GM21423 (cell line): ENCODE data around the gene DNAH14.
"Not testable (repeated sequence)": the region's sequence is repeated elsewhere in the genome, so short reads cannot be mapped to it uniquely, and the experiment has no call there.

ENCODE experiments used
- ATAC-seq: cut with Tn5 transposase; IDR thresholded peaks from one replicate; pipeline ENCODE4 v1.9.1; 2021; ENCODE audit warnings: mild to moderate bottlenecking, moderate library complexity; ENCODE audit not compliant: unreplicated experiment

The DNAH14 gene

GRCh38 chr1:225143001-225143400 lies 213.5 kb downstream of the DNAH14 start:
- no peak for ATAC-seq

GRCh38 chr1:225146478-225146877 lies 217.0 kb downstream of the DNAH14 start:
- no peak for ATAC-seq

GRCh38 chr1:225147791-225148190 lies 218.3 kb downstream of the DNAH14 start:
- ATAC-seq, result not testable (repeated sequence)

- no peak for ATAC-seq
Measured at GRCh38 chr1:225152061-225152460, 222.6 kb downstream of the DNAH14 start.

DNA sequence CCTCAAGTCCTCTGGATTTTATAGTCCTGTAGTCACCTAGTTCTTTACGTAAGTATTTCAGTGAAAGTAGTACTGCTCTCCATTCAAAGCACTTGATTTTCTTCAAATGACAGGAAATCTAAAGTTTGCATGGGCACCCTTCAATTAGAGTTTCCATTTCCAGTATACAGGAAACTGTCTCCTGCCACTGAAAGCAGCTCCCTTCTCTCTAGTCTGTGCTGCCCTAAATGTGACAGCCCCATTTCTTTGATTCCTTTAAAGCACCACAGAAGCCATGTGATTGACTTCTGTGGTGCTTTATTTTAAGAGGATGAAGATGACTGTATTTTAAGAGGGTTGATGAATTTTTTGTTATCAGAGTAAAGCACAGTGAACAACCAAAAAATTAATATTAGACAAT lies 226.1 kb downstream of the DNAH14 start:
- ATAC-seq, result no peak

- no peak for ATAC-seq
Measured at GRCh38 chr1:225156254-225156653, 226.8 kb downstream of the DNAH14 start.

DNA sequence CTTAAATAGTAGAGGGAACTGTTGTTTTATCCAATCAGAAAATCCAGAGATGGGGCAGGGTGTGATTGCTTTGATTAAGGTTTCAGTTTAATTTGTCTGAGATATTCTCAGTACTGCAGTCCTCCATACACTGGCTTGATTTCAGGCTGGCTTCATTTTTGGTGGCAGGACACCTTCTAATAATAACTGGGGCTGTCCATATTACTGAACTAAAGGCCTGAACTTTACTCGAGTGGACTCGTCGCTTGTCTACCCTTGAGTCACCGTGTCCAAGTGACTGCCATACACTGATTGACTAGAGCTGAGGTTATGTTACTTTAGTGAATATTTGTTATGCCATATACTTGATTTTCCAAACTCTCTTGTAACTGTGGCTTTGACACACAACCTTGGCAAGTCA lies 228.8 kb downstream of the DNAH14 start:
- no peak for ATAC-seq

- no peak for ATAC-seq
Measured at GRCh38 chr1:225159793-225160192, 230.3 kb downstream of the DNAH14 start.

GRCh38 chr1:225177409-225177808 lies 247.9 kb downstream of the DNAH14 start:
- ATAC-seq, result not testable (repeated sequence)

GRCh38 chr1:225179686-225180085 lies 250.2 kb downstream of the DNAH14 start:
- no peak for ATAC-seq

DNA sequence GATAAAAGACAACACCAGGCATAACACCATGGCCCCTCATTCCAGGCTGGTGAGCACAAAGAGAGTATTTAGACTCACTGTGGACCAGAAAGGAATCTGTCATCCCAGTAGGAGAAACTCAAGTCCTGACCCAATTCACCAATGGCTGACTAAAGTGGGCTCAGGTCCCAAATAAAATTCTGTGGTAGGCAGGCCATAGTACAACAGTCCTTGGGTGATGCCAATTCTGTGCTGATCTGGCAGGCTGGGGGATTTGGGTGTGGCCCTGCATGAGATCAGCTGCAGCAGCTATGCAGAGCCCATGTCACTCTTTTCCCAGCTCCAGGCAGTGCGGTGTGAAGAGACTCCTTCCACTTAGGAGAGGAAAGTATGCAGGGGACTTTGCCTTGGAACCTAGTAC lies 253.2 kb downstream of the DNAH14 start:
- ATAC-seq, result no peak

- no peak for ATAC-seq
Measured at GRCh38 chr1:225191199-225191753, 261.8 kb downstream of the DNAH14 start.

DNA sequence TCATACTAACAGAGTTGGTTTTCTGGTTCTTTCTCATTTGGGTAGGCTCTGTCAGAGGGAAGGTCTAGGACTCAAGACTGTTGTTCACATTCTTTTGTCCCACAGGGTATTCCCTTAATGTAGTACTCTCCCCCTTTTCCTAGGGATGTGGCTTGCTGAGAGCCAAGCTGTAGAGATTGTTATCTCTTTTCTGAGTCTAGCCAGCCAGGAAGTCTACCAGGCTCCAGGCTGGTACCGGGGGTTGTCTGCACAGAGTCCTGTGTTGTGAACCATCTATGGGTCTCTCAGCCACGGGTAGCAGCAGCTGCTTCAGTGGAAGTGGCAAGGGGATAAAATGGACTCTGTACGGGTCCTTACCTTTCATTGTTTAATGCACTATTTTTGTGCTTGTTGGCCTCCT lies 272.0 kb downstream of the DNAH14 start:
- no peak for ATAC-seq

- ATAC-seq, result no peak
Measured at GRCh38 chr1:225207791-225208190, 278.3 kb downstream of the DNAH14 start.

GRCh38 chr1:225209153-225209552 lies 279.7 kb downstream of the DNAH14 start:
- ATAC-seq, result no peak

DNA sequence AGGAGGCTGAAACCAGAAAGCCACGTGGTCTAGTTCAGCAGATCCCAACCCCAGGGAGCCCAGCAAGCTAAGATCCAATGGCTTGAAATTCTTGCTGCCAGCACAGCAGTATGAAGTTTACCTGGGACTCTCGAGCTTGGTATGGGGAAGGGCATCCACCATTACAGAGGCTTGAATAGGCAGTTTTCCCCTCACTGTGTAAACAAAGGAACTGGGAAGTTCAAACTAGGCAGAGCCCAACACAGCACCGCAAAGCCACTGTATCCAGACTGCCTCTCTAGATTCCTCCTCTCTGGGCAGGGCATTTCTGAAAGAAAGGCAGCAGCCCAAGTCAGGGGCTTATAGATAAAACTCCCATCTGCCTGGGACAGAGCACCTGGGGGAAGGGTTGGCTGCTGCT lies 280.7 kb downstream of the DNAH14 start:
- not testable (repeated sequence) for ATAC-seq

DNA sequence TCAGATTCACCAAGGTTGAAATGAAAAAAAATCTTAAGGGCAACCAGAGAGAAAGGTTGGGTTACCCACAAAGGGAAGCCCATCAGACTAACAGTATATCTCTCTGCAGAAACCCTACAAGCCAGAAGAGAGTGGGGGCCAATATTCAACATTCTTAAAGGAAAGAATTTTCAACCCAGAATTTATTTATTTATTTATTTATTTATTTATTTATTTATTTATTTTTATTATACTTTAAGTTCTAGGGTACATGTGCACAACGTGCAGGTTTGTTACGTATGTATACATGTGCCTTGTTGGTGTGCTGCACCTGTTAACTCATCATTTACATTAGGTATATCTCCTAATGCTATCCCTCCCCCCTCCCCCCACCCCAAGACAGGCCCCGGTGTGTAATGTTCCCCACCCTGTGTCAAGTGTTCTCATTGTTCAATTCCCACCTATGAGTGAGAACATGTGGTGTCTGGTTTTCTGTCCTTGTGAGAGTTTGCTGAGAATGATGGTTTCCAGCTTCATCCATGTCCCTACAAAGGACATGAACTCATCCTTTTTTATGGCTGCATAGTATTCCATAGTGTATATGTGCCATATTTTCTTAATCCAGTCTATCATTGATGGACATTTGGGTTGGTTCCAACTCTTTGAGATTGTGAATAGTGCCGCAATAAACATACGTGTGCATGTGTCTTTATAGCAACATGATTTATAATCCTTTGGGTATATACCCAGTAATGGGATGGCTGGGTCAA lies 282.4 kb downstream of the DNAH14 start:
- not testable (repeated sequence) for ATAC-seq

GRCh38 chr1:225224287-225224686 lies 294.8 kb downstream of the DNAH14 start:
- ATAC-seq, result no peak

DNA sequence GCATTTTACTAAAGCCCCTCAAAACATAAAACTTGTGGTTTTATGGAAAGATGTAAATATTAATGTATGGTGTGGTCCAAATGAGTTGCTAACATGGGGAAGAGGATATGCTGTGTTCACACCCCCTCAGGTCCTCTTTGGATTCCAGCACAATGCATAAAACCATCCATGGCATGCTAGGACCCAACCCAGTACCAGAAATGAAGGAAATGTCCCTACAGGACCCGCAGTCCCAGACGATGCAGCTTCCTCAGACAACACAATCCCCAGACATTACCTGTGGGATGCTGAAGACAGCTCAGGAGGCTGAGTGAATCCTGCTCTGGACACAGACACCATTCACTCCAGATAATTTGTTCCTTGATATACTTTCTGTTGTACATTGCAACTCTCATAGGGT lies 296.2 kb downstream of the DNAH14 start:
- no peak for ATAC-seq

- ATAC-seq, result no peak
Measured at GRCh38 chr1:225228871-225229303, 299.4 kb downstream of the DNAH14 start.

DNA sequence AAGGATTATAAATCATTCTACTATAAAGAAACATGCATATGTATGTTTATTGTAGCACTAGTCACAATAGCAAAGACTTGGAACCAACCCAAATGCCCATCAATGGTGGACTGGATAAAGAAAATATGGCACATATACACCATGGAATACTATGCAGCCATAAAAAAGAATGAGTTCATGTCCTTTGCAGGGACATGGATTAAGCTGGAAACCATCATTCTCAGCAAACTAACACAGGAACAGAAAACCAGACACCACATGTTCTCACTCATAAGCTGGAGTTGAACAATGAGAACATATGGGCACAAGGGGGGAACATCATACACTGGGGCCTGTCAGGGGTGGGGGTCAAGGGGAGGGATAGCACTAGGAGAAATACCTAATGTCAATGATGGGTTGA lies 300.0 kb downstream of the DNAH14 start:
- not testable (repeated sequence) for ATAC-seq

GRCh38 chr1:225230483-225230882 lies 301.0 kb downstream of the DNAH14 start:
- ATAC-seq, result no peak

GRCh38 chr1:225232930-225233329 lies 303.5 kb downstream of the DNAH14 start:
- ATAC-seq, result not testable (repeated sequence)
